ENCODE results near the gene FAM110D. TPM values are rescaled to one million over a fixed set of nuclear protein-coding genes. Genes with fewer than 3 reads are reported as not detected.
A peak's percentile ranks its signal among the peaks of the same experiment; 100 is the strongest.

FAM110D gene
- 4.1 and 7.1 TPM in 2 replicates for total RNA-seq

GRCh38 chr1:26158908-26159742 lies at the start of gene FAM110D:
FAM110D (plus strand) TSS chr1:26159079; CDS start chr1:26161292, 2,213 bp downstream.
- DNase-seq (ENCODE audit: low read depth in 2 of 2), result peak in 1 of 2 donors; percentile 54

GRCh38 chr1:26109229-26110164 lies 49.4 kb upstream of the FAM110D start:
- DNase-seq (ENCODE audit: low read depth in 2 of 2), result no peak

GRCh38 chr1:26110731-26111529 lies 47.9 kb upstream of the FAM110D start:
- peak in 1 of 2 donors; percentile 73 for DNase-seq (ENCODE audit: low read depth in 2 of 2)

GRCh38 chr1:26111530-26112406 lies 47.1 kb upstream of the FAM110D start, which contains the start of gene PDIK1L:
PDIK1L (plus strand) TSS chr1:26111824; CDS start chr1:26114309, 2,485 bp downstream.
- peak; percentile 91 to 97 for DNase-seq (ENCODE audit: low read depth in 2 of 2)

GRCh38 chr1:26112407-26112775 lies 46.5 kb upstream of the FAM110D start:
- DNase-seq (ENCODE audit: low read depth in 2 of 2), result no peak

- no peak for DNase-seq (ENCODE audit: low read depth in 2 of 2)
Measured at GRCh38 chr1:26114165-26114927, 44.5 kb upstream of the FAM110D start.

- no peak for DNase-seq (ENCODE audit: low read depth in 2 of 2)
Measured at GRCh38 chr1:26119892-26120608, 38.8 kb upstream of the FAM110D start.

GRCh38 chr1:26121854-26122773 lies 36.8 kb upstream of the FAM110D start:
- DNase-seq (ENCODE audit: low read depth in 2 of 2), result no peak

- DNase-seq (ENCODE audit: low read depth in 2 of 2), result peak in 1 of 2 donors; percentile 45
Measured at GRCh38 chr1:26122988-26123973, 35.6 kb upstream of the FAM110D start.

GRCh38 chr1:26124418-26125331 lies 34.2 kb upstream of the FAM110D start:
- no peak for DNase-seq (ENCODE audit: low read depth in 2 of 2)

- no peak for DNase-seq (ENCODE audit: low read depth in 2 of 2)
Measured at GRCh38 chr1:26125382-26125781, 33.5 kb upstream of the FAM110D start.

GRCh38 chr1:26125946-26126320 lies 32.9 kb upstream of the FAM110D start:
- no peak for DNase-seq (ENCODE audit: low read depth in 2 of 2)

GRCh38 chr1:26126321-26127084 lies 32.4 kb upstream of the FAM110D start:
- DNase-seq (ENCODE audit: low read depth in 2 of 2), result no peak

- DNase-seq (ENCODE audit: low read depth in 2 of 2), result peak in 1 of 2 donors; percentile 43
Measured at GRCh38 chr1:26127235-26128163, 31.4 kb upstream of the FAM110D start.

Data from dermis microvascular lymphatic vessel endothelial cell (primary cell).